Measurements from ENCODE around the gene OGG1.

OGG1 gene

DNA sequence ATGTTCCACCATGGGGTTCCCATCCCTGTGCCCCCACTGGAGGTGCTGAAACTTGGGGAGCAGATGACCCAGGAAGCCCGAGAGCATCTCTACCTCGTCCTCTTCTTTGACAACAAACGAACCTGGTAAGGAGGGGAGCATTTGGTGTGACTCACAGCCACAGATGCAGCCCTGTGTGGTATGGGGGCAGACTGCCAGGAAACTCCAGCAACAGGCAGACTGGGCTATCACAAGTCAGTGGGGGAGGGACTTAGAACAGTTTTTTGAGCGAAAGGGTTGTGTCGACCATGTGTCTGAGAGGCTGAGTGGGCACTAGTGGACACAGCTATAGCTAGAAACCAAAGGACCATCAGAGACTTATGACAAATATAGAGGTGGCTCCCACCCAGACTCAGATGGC, 3.4 kb upstream of the OGG1 start:
- TF ChIP-seq, protein P1, sequence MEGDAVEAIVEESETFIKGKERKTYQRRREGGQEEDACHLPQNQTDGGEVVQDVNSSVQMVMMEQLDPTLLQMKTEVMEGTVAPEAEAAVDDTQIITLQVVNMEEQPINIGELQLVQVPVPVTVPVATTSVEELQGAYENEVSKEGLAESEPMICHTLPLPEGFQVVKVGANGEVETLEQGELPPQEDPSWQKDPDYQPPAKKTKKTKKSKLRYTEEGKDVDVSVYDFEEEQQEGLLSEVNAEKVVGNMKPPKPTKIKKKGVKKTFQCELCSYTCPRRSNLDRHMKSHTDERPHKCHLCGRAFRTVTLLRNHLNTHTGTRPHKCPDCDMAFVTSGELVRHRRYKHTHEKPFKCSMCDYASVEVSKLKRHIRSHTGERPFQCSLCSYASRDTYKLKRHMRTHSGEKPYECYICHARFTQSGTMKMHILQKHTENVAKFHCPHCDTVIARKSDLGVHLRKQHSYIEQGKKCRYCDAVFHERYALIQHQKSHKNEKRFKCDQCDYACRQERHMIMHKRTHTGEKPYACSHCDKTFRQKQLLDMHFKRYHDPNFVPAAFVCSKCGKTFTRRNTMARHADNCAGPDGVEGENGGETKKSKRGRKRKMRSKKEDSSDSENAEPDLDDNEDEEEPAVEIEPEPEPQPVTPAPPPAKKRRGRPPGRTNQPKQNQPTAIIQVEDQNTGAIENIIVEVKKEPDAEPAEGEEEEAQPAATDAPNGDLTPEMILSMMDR (IDR thresholded peaks at IDR 0.05; ENCODE audit: low read length, missing control alignments), result no peak

GRCh38 chr3:9747267-9747666, 2.5 kb upstream of the OGG1 start:
- no peak overlapping the region for H3K4me3 ChIP-seq (replicated peaks; ENCODE audit: low read depth, low read length)
- DNase-seq (ENCODE audit: low read depth), result peak; percentile 63
- TF ChIP-seq, protein P1 (IDR thresholded peaks at IDR 0.05; ENCODE audit: low read length, missing control alignments), result no peak

More for the DNA sequence above, 3.4 kb upstream of the OGG1 start:
- no peak overlapping the region for H3K4me3 ChIP-seq (replicated peaks; ENCODE audit: low read depth, low read length)
- DNase-seq (ENCODE audit: low read depth), result peak; percentile 92

DNA sequence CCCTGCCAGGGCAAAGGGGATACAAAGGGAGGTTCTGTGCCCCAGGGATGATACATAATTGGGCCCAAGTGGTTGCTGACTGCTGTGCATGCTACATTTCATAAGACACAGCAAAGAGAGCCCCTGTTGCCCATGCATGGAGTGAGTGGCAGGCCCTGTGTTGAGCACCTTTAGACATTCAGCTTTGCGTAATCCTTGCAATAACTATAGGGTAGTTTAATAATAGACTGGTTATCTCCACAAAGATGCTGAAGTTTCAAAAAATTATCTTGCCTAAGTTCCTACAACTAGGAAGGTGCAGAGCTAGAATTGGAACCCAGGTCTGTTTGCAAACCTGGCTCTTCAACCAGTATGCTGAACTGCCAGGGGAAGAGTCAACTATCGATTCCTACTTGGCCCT, 1.7 kb upstream of the OGG1 start:
- TF ChIP-seq, protein P1 (IDR thresholded peaks at IDR 0.05; ENCODE audit: low read length, missing control alignments), result no peak
- DNase-seq (ENCODE audit: low read depth), result no peak
- no peak overlapping the region for H3K4me3 ChIP-seq (replicated peaks; ENCODE audit: low read depth, low read length)

DNA sequence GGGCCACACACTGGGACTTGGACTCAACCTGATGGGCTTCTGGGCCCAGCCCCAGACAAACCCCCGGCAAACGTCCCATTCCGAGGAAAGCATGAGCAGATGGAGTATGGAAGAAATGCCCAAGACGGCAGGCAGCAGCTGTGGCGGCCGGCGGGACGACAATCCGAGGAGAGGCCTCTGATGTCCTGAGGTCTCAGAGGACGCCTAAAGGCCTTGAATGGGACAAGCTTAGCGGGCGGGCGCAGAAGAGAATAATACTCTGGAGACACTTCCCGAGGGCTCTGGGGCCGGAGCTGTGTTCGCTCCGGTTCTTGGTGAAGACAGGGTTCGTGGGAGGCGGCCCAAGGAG, 482 bp upstream of the OGG1 start:
- H3K4me3 ChIP-seq (replicated peaks; ENCODE audit: low read depth, low read length), result peak overlapping the region; percentile 68
- TF ChIP-seq, protein P1 (IDR thresholded peaks at IDR 0.05; ENCODE audit: low read length, missing control alignments), result no peak
- DNase-seq (ENCODE audit: low read depth), result no peak

DNA sequence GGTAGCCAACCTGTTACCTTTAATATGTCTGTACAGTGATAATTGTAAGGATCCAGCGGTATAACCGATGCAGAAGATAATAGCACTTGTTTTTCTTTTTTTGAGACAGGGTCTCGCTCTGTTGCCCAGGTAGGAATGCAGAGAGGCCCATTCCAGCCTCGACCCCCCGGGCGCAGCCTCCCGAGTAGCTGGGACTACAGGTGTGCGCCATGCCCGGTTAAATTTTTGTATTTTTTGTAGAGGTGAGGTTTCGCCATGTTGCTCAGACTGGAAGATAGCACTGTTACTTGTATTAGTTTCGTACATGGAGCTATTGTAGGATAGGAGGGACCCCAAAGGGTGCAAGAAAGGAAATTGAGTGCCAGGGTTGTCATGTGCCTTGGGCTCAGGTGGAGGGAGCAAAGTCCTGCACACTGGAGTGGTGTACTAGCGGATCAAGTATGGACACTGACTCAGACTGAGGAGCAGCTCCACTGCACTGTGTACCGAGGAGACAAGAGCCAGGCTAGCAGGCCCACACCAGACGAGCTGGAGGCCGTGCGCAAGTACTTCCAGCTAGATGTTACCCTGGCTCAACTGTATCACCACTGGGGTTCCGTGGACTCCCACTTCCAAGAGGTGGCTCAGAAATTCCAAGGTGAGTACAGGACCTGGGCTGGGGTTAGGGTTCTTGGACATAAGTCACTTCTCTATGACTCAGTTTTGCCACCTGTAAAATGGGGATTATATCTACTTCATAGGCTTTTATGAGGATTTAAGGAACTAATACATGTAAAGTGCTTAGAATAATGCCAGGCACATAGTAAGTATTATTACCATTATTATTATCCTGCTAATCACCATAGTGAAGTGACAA, 1.0 kb downstream of the OGG1 start:
- no peak for DNase-seq (ENCODE audit: low read depth)
- peak overlapping the region; percentile 68 for H3K4me3 ChIP-seq (replicated peaks; ENCODE audit: low read depth, low read length)
- TF ChIP-seq, protein P1 (IDR thresholded peaks at IDR 0.05; ENCODE audit: low read length, missing control alignments), result no peak

- TF ChIP-seq, protein P1 (IDR thresholded peaks at IDR 0.05; ENCODE audit: low read length, missing control alignments), result no peak
- no peak overlapping the region for H3K4me3 ChIP-seq (replicated peaks; ENCODE audit: low read depth, low read length)
- DNase-seq (ENCODE audit: low read depth), result no peak
Measured at GRCh38 chr3:9754678-9755077, 4.9 kb downstream of the OGG1 start.

DNA sequence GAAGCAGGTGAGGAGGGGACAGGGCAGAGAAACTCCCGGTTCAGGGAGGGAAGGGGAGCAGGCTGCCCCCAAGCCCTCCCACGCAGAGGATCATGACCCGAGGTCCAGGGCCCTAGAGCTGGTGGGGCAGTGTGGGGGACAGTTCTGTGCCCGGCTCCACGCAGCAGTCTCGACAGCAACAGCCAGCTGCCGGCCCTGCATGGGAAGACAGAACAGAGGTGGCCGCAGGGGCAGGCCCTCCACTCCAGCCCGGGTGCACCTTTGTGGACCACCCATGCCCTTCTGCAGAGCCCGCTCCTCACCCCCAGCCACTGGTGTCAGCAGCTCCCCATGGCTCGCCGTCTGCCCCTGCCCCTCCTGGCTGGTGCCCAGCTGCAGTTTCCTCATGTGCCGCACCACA, 7.7 kb downstream of the OGG1 start:
- TF ChIP-seq, protein P1 (IDR thresholded peaks at IDR 0.05; ENCODE audit: low read length, missing control alignments), result no peak

More for the DNA sequence above, 7.7 kb downstream of the OGG1 start:
- H3K4me3 ChIP-seq (replicated peaks; ENCODE audit: low read depth, low read length), result no peak overlapping the region
- DNase-seq (ENCODE audit: low read depth), result no peak

All from fibroblast of pulmonary artery (primary cell).